GM23338 (cell line): ENCODE results near the gene FAM98A. TPM values are rescaled to one million over a fixed set of nuclear protein-coding genes. Genes with fewer than 3 reads are reported as not detected.

ENCODE experiments used
- ATAC-seq: fragments of 200-7000 bp; cut with Tn5 transposase; 3 replicates; pipeline ENCODE4 v1.9.1; 2020
- DNase-seq: peaks from one replicate; pipeline ENCODE4 v3.0.0-alpha.2; 2015; ENCODE audit warnings: low spot score
- H2AFZ ChIP-seq: fragments of 200-600 bp; sonication (generic); 2 replicates; pipeline ENCODE4 v1.8.0; 2016; ENCODE audit warnings: antibody characterized with exemption, mild to moderate bottlenecking, moderate library complexity
- H3F3A ChIP-seq: fragments of 200-600 bp; sonication (generic); replicated peaks from 2 replicates; pipeline ENCODE4 v1.8.0; 2017; ENCODE audit warnings: antibody characterized with exemption, mixed run types, low read depth
- H3K27ac ChIP-seq: fragments of 200-600 bp; sonication (generic); 2 replicates; pipeline ENCODE4 v1.6.1; 2016; ENCODE audit warnings: low read depth
- H3K27me3 ChIP-seq: fragments of 200-600 bp; sonication (generic); 2 replicates; pipeline ENCODE4 v1.8.0; 2016; ENCODE audit warnings: mild to moderate bottlenecking, mixed run types, moderate library complexity; ENCODE audit not compliant: insufficient read depth
- H3K36me3 ChIP-seq: fragments of 200-600 bp; sonication (generic); 2 replicates; pipeline ENCODE4 v1.8.0; 2016; ENCODE audit warnings: mild to moderate bottlenecking; ENCODE audit not compliant: insufficient read depth
- H3K4me1 ChIP-seq: fragments of 200-600 bp; sonication (generic); 2 replicates; pipeline ENCODE4 v1.8.0; 2016; ENCODE audit warnings: mild to moderate bottlenecking, moderate library complexity; ENCODE audit not compliant: insufficient read depth
- H3K4me2 ChIP-seq: fragments of 200-600 bp; sonication (generic); 2 replicates; pipeline ENCODE4 v1.7.1; 2017; ENCODE audit warnings: mixed run types
- H3K4me3 ChIP-seq: fragments of 200-600 bp; sonication (generic); 2 replicates; pipeline ENCODE4 v1.6.1; 2016; ENCODE audit warnings: mixed run types
- H3K79me2 ChIP-seq: fragments of 200-600 bp; sonication (generic); replicated peaks from 2 replicates; pipeline ENCODE4 v1.8.0; 2017; ENCODE audit warnings: mild to moderate bottlenecking; ENCODE audit not compliant: insufficient read depth
- H3K9me2 ChIP-seq: fragments of 200-600 bp; sonication (generic); 2 replicates; pipeline ENCODE4 v1.8.0; 2017; ENCODE audit not compliant: insufficient read depth
- H4K20me1 ChIP-seq: fragments of 200-600 bp; sonication (generic); replicated peaks from 2 replicates; pipeline ENCODE4 v1.8.0; 2017; ENCODE audit warnings: mild to moderate bottlenecking; ENCODE audit not compliant: insufficient read depth
- H3K27ac Mint-ChIP-seq: 2 replicates; pipeline ENCODE4 v1.8.0; 2020; ENCODE audit warnings: inconsistent platforms, mild to moderate bottlenecking, moderate library complexity, mixed read lengths
- H3K27me3 Mint-ChIP-seq: 3 replicates; pipeline ENCODE4 v1.8.0; 2022; ENCODE audit warnings: low read depth, mild to moderate bottlenecking, moderate library complexity, mixed read lengths, inconsistent platforms; ENCODE audit not compliant: insufficient read depth, poor library complexity
- H3K36me3 Mint-ChIP-seq: 3 replicates; pipeline ENCODE4 v1.8.0; 2021; ENCODE audit warnings: low read depth, mild to moderate bottlenecking, inconsistent platforms, moderate library complexity, mixed read lengths
- H3K4me1 Mint-ChIP-seq: 3 replicates; pipeline ENCODE4 v1.8.0; 2020; ENCODE audit warnings: mild to moderate bottlenecking, inconsistent platforms, mixed read lengths
- H3K4me3 Mint-ChIP-seq: 3 replicates; pipeline ENCODE4 v1.8.0; 2021; ENCODE audit warnings: moderate library complexity, mild to moderate bottlenecking, inconsistent platforms, mixed read lengths
- H3K9me3 Mint-ChIP-seq: 3 replicates; pipeline ENCODE4 v1.8.0; 2020; ENCODE audit warnings: moderate library complexity, mild to moderate bottlenecking, inconsistent platforms, mixed read lengths
- CREB1 ChIP-seq: fragments of 250-450 bp; sonication (Bioruptor Pico); IDR thresholded peaks from 2 replicates; pipeline ENCODE4 v1.5.0; 2020; ENCODE audit warnings: low read depth, mild to moderate bottlenecking, moderate library complexity
- CTCF ChIP-seq, 2 experiments: fragments of 200-600 bp in 1 of 2; sonication (generic) in 1 of 2; conservative IDR thresholded peaks; 2 replicates each; pipeline versions ENCODE4 v1.5.1 to v1.6.1; 2016 to 2017; ENCODE audit warnings: antibody characterized with exemption in 2 of 2, low read depth in 2 of 2, mild to moderate bottlenecking in 2 of 2, moderate library complexity in 1 of 2
- ETS1 ChIP-seq: IDR thresholded peaks from 2 replicates; pipeline ENCODE4 v1.6.1; 2016; ENCODE audit warnings: antibody characterized with exemption
- EZH2 ChIP-seq: fragments of 200-600 bp; sonication (generic); IDR thresholded peaks from one replicate; pipeline ENCODE4 v1.8.0; 2017; ENCODE audit warnings: antibody characterized with exemption, mild to moderate bottlenecking, low read depth; ENCODE audit not compliant: unreplicated experiment
- EZH2phosphoT487 ChIP-seq: fragments of 200-600 bp; sonication (generic); IDR thresholded peaks from one replicate; pipeline ENCODE4 v1.8.1; 2018; ENCODE audit warnings: antibody characterized with exemption; ENCODE audit not compliant: unreplicated experiment
- JUNB ChIP-seq: IDR thresholded peaks from one replicate; pipeline ENCODE4 v1.6.1; 2016; ENCODE audit warnings: antibody characterized with exemption; ENCODE audit not compliant: unreplicated experiment
- NANOG ChIP-seq: IDR thresholded peaks from 2 replicates; pipeline ENCODE4 v1.6.1; 2016; ENCODE audit warnings: antibody characterized with exemption, borderline replicate concordance
- POLR2AphosphoS5 ChIP-seq: IDR thresholded peaks from 2 replicates; pipeline ENCODE4 v1.6.1; 2016; ENCODE audit warnings: antibody characterized with exemption, low read depth
- REST ChIP-seq: IDR thresholded peaks from one replicate; pipeline ENCODE4 v1.6.1; 2018; ENCODE audit warnings: antibody characterized with exemption; ENCODE audit not compliant: unreplicated experiment
- STAT1 ChIP-seq: IDR thresholded peaks from one replicate; pipeline ENCODE4 v1.6.1; 2016; ENCODE audit warnings: antibody characterized with exemption; ENCODE audit not compliant: unreplicated experiment
- ZNF114 ChIP-seq: fragments of 250-450 bp; sonication (Bioruptor Pico); IDR thresholded peaks from 2 replicates; pipeline ENCODE4 v1.5.0; 2020; ENCODE audit warnings: mild to moderate bottlenecking, moderate library complexity
- ZNF331 ChIP-seq: fragments of 250-450 bp; sonication (Bioruptor Pico); IDR thresholded peaks from 2 replicates; pipeline ENCODE4 v1.5.0; 2020; ENCODE audit warnings: low read depth, mild to moderate bottlenecking, moderate library complexity
- ZNF462 ChIP-seq: fragments of 250-450 bp; sonication (Bioruptor Pico); IDR thresholded peaks from 2 replicates; pipeline ENCODE4 v1.5.0; 2020; ENCODE audit warnings: mild to moderate bottlenecking, moderate library complexity
- polyA plus RNA-seq: library from polyadenylated mRNA; unstranded; fragments of >200 nt; fragmentation: Nextera tagmentation; extraction: Ambion mirVana; gene quantifications from 2 replicates; pipeline ENCODE4 v1.2.1, GENCODE V29; 2016
- total RNA-seq: library from RNA; depleted of rRNA; stranded (reverse); fragments of >200 nt; shearing (Covaris generic); gene quantifications from 2 replicates; pipeline ENCODE4 v1.2.3, GENCODE V29; 2014

Gene FAM98A
- total and polyA plus RNA-seq, 2 experiments from 2014 or later, result 68.6 to 149 TPM

GRCh38 chr2:33581872-33582271 lies 17.2 kb downstream of the FAM98A start:
- peaks cover 39% of the 10 kb centered on the region for H3K36me3 Mint-ChIP-seq
- peak overlapping the region; percentile 91 for H3K27ac Mint-ChIP-seq
- H3K4me1 Mint-ChIP-seq, result peaks cover 55% of the 10 kb centered on the region

More at GRCh38 chr2:33581872-33582271, 17.2 kb downstream of the FAM98A start:
- peaks cover 10% of the 10 kb centered on the region for H3K27me3 Mint-ChIP-seq
- no peak overlapping the region for H3K27ac ChIP-seq
- H3K4me3 Mint-ChIP-seq, result no peak overlapping the region
- no peaks in the 10 kb centered on the region for H3F3A ChIP-seq
- TF ChIP-seq CREB1 (CRISPR knock-in tag) (no peak), EZH2phosphoT487 (no peak), CTCF (conservative IDR thresholded peaks at IDR 0.05; ENCODE audit: low read depth in 2 of 2) (no peak), POLR2AphosphoS5 (no peak), NANOG (no peak), REST (no peak), EZH2 (no peak), ZNF331 (CRISPR knock-in tag) (no peak), JUNB (no peak), ETS1 (no peak), STAT1 (no peak), ZNF462 (CRISPR knock-in tag) (no peak), ZNF114 (CRISPR knock-in tag) (no peak)
- ATAC-seq (no peak), DNase-seq (no peak)
- H4K20me1 ChIP-seq, result no peaks in the 10 kb centered on the region
- no peaks in the 10 kb centered on the region; the same call in 2 of the 3 replicates for H3K9me3 Mint-ChIP-seq
- no peaks in the 10 kb centered on the region for H3K27me3 ChIP-seq
- no peak overlapping the region for H3K4me3 ChIP-seq
- no peak overlapping the region for H3K4me2 ChIP-seq
- peaks cover 11% of the 10 kb centered on the region for H3K79me2 ChIP-seq
- H3K36me3 ChIP-seq, result peaks cover 19% of the 10 kb centered on the region; the same call in 1 of the 2 replicates
- 0 out of 2 replicates have a peak, but pooled peaks cover 3% of the 10 kb centered on the region for H3K9me2 ChIP-seq
- H2AFZ ChIP-seq, result no peak overlapping the region
- H3K4me1 ChIP-seq, result peaks cover 49% of the 10 kb centered on the region
